DND-41 (cell line): ENCODE results near the gene KLHL18.

ENCODE experiments used
- ATAC-seq: fragments of 200-7000 bp; cut with Tn5 transposase; 3 replicates; pipeline ENCODE4 v1.9.1; 2021; ENCODE audit warnings: low read depth; ENCODE audit not compliant: insufficient read depth
- DNase-seq: peaks from one replicate; pipeline ENCODE4 v3.0.0-alpha.2; 2020
- H2AFZ ChIP-seq: 2 replicates; pipeline ENCODE4 v1.6.0; 2012; ENCODE audit warnings: low read depth, low read length
- H3K27ac ChIP-seq: 2 replicates; pipeline ENCODE4 v1.5.1; 2012; ENCODE audit warnings: low read length, inconsistent platforms
- H3K27me3 ChIP-seq: fragments of 200-600 bp; sonication (generic); 2 replicates; pipeline ENCODE4 v1.6.0; 2012; ENCODE audit warnings: low read length, mild to moderate bottlenecking, inconsistent platforms; ENCODE audit not compliant: insufficient read depth, poor library complexity
- H3K36me3 ChIP-seq: 2 replicates; pipeline ENCODE4 v1.5.1; 2012; ENCODE audit warnings: low read length, inconsistent platforms; ENCODE audit not compliant: insufficient read depth
- H3K4me1 ChIP-seq: 2 replicates; pipeline ENCODE4 v1.5.1; 2012; ENCODE audit warnings: mild to moderate bottlenecking, low read length; ENCODE audit not compliant: insufficient read depth
- H3K4me2 ChIP-seq: 2 replicates; pipeline ENCODE4 v1.6.0; 2012; ENCODE audit warnings: mild to moderate bottlenecking, moderate library complexity, low read length, inconsistent platforms; ENCODE audit not compliant: insufficient read depth
- H3K4me3 ChIP-seq, 2 experiments: fragments of 200-600 bp in 1 of 2; shearing (Covaris generic) in 1 of 2; 2 replicates each; pipeline ENCODE4 v1.5.1; 2012 to 2016; ENCODE audit warnings: inconsistent platforms in 2 of 2, low read length in 2 of 2, mild to moderate bottlenecking in 2 of 2, low read depth in 1 of 2, moderate library complexity in 1 of 2
- H3K79me2 ChIP-seq: 2 replicates; pipeline ENCODE4 v1.6.0; 2012; ENCODE audit warnings: low read length, inconsistent platforms; ENCODE audit not compliant: insufficient read depth
- H3K9ac ChIP-seq: 2 replicates; pipeline ENCODE4 v1.6.0; 2012; ENCODE audit warnings: low read depth, mild to moderate bottlenecking, inconsistent platforms, low read length, moderate library complexity
- H3K9me3 ChIP-seq: 2 replicates; pipeline ENCODE4 v1.5.1; 2012; ENCODE audit warnings: low read length, moderate library complexity, mild to moderate bottlenecking, inconsistent platforms; ENCODE audit not compliant: insufficient read depth, severe bottlenecking
- H4K20me1 ChIP-seq: 2 replicates; pipeline ENCODE4 v1.6.0; 2012; ENCODE audit warnings: low read length; ENCODE audit not compliant: insufficient read depth
- CTCF ChIP-seq: IDR thresholded peaks from 2 replicates; pipeline ENCODE4 v1.5.1; 2012; ENCODE audit warnings: borderline replicate concordance, low read length, moderate library complexity, mild to moderate bottlenecking; ENCODE audit not compliant: poor library complexity, severe bottlenecking; ENCODE audit errors: extremely low read depth
- EZH2 ChIP-seq: IDR thresholded peaks from 3 replicates; pipeline ENCODE4 v1.6.1; 2012; ENCODE audit warnings: borderline replicate concordance, low read depth, mild to moderate bottlenecking, moderate library complexity, low read length, inconsistent platforms; ENCODE audit not compliant: severe bottlenecking

KLHL18 gene

DNA sequence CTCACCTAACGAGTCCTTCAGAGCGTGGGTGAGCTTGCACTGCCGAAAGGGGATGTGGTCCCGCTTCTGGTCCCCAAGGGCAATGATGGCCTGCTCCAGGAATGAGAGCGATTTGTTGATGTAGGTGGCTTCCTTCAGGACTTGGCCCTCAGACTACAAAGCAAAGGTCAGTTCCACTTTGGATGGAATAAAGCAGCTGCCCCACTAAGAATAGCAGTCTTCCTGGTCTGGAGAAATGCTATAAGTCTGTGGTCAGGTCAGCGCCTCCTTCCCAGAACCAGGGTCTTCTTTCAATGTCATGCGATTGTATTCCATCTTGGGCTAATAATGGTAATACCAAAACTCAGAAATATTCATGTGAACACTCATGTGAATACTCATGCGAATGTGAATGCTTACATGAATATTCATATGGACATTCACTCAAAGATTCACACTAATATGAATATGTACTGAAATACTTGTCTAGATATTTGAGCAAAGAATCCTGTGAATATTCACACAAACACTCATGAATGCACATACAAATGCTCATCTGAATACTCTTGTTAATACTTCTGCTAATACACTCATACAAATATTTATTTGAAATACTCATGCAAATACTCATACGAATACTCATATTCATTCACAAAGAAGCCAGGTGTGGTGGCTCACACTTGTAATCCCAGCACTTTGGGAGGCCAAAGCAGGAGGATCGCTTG lies 16.9 kb upstream of the KLHL18 start:
- H3K27ac ChIP-seq, result no peak overlapping the region
- no peaks in the 10 kb centered on the region for H3K9me3 ChIP-seq
- H3K4me3 ChIP-seq, result no peak overlapping the region
- H2AFZ ChIP-seq, result no peak overlapping the region
- H4K20me1 ChIP-seq, result no peaks in the 10 kb centered on the region
- no peaks in the 10 kb centered on the region for H3K27me3 ChIP-seq
- H3K36me3 ChIP-seq, result no peaks in the 10 kb centered on the region
- H3K9ac ChIP-seq, result no peak overlapping the region
- ATAC-seq (no peak), DNase-seq (no peak)
- TF ChIP-seq EZH2 (no peak), CTCF (no peak)
- H3K79me2 ChIP-seq, result no peaks in the 10 kb centered on the region
- peaks cover 24% of the 10 kb centered on the region for H3K4me1 ChIP-seq
- no peak overlapping the region for H3K4me2 ChIP-seq

DNA sequence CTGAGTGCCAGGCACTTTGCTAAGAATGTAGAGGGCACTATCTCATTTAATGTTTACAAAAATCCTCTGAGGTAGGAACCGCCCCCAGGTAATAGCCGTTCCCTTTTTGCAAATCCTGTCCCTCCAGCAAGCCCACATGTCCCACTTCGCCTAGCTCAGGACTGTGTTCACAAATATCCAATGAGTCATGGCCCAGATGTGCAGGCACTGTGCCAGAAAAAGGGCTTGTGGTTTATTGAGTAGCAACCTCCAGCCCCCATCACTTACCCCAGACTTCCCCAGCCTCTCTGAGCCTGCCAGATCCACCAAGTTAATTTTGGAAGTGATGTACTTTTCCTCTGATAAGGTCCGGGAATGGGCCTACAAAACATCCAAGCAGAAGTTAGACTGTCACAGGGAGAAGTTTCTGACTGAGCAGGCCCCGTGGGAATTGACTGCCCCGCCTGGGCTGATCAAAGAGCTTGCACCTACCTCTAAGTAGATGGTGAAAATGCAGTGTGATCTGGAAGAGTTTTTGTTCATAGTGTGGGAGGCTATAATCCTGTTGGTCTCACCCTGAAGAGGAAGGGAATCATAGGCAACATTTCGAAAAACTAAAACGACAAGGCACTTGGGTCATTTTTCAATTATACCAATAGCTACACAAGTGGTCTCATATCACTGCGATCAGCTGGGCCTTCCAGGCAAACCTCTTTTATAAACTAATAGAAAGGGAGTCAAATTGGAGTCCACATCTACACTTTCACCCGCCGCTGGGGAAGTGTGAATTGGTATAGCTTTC lies 15.8 kb upstream of the KLHL18 start:
- H3K27me3 ChIP-seq, result no peaks in the 10 kb centered on the region
- H3K9ac ChIP-seq, result no peak overlapping the region
- no peaks in the 10 kb centered on the region for H3K36me3 ChIP-seq
- no peak overlapping the region for H2AFZ ChIP-seq
- no peaks in the 10 kb centered on the region for H4K20me1 ChIP-seq
- DNase-seq, result peak; percentile 92
- H3K4me2 ChIP-seq, result peak overlapping the region; percentile 10; the same call in 1 of the 2 replicates
- H3K9me3 ChIP-seq, result no peaks in the 10 kb centered on the region
- TF ChIP-seq EZH2 (no peak), CTCF (no peak)
- H3K27ac ChIP-seq, result no peak overlapping the region
- no peaks in the 10 kb centered on the region for H3K79me2 ChIP-seq
- H3K4me3 ChIP-seq, result no peak overlapping the region
- peaks cover 24% of the 10 kb centered on the region for H3K4me1 ChIP-seq
- ATAC-seq, result peak; percentile 99

- TF ChIP-seq CTCF, result no peak
- TF ChIP-seq EZH2, result no peak
- H3K79me2 ChIP-seq, result no peaks in the 10 kb centered on the region
- H2AFZ ChIP-seq, result no peak overlapping the region
- no peaks in the 10 kb centered on the region for H3K27me3 ChIP-seq
- H3K27ac ChIP-seq, result no peak overlapping the region
- H3K4me2 ChIP-seq, result no peak overlapping the region
- no peak for ATAC-seq
- DNase-seq, result no peak
- H3K9me3 ChIP-seq, result no peaks in the 10 kb centered on the region
- no peaks in the 10 kb centered on the region for H4K20me1 ChIP-seq
- H3K4me3 ChIP-seq, result no peak overlapping the region
- H3K9ac ChIP-seq, result no peak overlapping the region
- H3K36me3 ChIP-seq, result no peaks in the 10 kb centered on the region
- peaks cover 24% of the 10 kb centered on the region for H3K4me1 ChIP-seq
Observed at GRCh38 chr3:47267490-47267824, 15.3 kb upstream of the KLHL18 start.
